HepG2 (cell line): Measurements from ENCODE around the gene ALDH3A2. TPM values are rescaled to one million over a fixed set of nuclear protein-coding genes. Genes with fewer than 3 reads are reported as not detected.

Experiments used
- FOXK1 ChIP-seq: sonication (generic); formaldehyde crosslinking; IDR thresholded peaks from 2 replicates; pipeline ENCODE4 v1.4.0; 2020; ENCODE audit warnings: low read depth, missing genetic modification reagents, borderline replicate concordance
- GTF3A ChIP-seq: sonication (generic); formaldehyde crosslinking; conservative IDR thresholded peaks from 2 replicates; pipeline ENCODE4 v1.4.0; 2020; ENCODE audit warnings: mild to moderate bottlenecking, missing genetic modification reagents
- HNRNPUL1 ChIP-seq: fragments of 200-400 bp; formaldehyde crosslinking; IDR thresholded peaks from 2 replicates; pipeline ENCODE4 v1.6.1; 2017; ENCODE audit warnings: low read depth, mild to moderate bottlenecking, low read length, moderate library complexity
- NFRKB ChIP-seq: fragments of 450-650 bp; IDR thresholded peaks from 2 replicates; pipeline ENCODE4 v1.6.1; 2017
- SETDB1 ChIP-seq: sonication (generic); formaldehyde crosslinking; IDR thresholded peaks from 2 replicates; pipeline ENCODE4 v1.5.1; 2020; ENCODE audit warnings: missing genetic modification reagents, mild to moderate bottlenecking, borderline replicate concordance
- ZBTB33 ChIP-seq: sonication (generic); formaldehyde crosslinking; IDR thresholded peaks from 2 replicates; pipeline ENCODE4 v1.4.0; 2020; ENCODE audit warnings: missing genetic modification reagents
- ZNF207 ChIP-seq: fragments of 450-650 bp; IDR thresholded peaks from 2 replicates; pipeline ENCODE4 v1.6.1; 2016; ENCODE audit warnings: antibody characterized with exemption, borderline replicate concordance
- ZNF251 ChIP-seq: sonication (generic); formaldehyde crosslinking; IDR thresholded peaks from 2 replicates; pipeline ENCODE4 v1.9.0; 2021; ENCODE audit warnings: mild to moderate bottlenecking, missing genetic modification reagents
- ZNF318 ChIP-seq: sonication (generic); formaldehyde crosslinking; IDR thresholded peaks from 2 replicates; pipeline ENCODE4 v1.4.0; 2020; ENCODE audit warnings: mild to moderate bottlenecking, missing genetic modification reagents
- ZNF335 ChIP-seq: sonication (generic); formaldehyde crosslinking; IDR thresholded peaks from 2 replicates; pipeline ENCODE4 v1.4.0; 2020; ENCODE audit warnings: missing genetic modification reagents
- ZNF704 ChIP-seq: sonication (generic); formaldehyde crosslinking; IDR thresholded peaks from 2 replicates; pipeline ENCODE4 v1.8.1; 2023; ENCODE audit warnings: mild to moderate bottlenecking, inconsistent platforms, moderate library complexity, missing genetic modification reagents, borderline replicate concordance
- ZNF720 ChIP-seq: sonication (generic); formaldehyde crosslinking; IDR thresholded peaks from 2 replicates; pipeline ENCODE4 v1.4.0; 2020; ENCODE audit warnings: missing genetic modification reagents
- ZNF749 ChIP-seq: sonication (generic); formaldehyde crosslinking; IDR thresholded peaks from 2 replicates; pipeline ENCODE4 v1.8.0; 2022; ENCODE audit warnings: mild to moderate bottlenecking, missing genetic modification reagents, moderate library complexity, borderline replicate concordance
- polyA plus RNA-seq, 8 experiments: library from polyadenylated mRNA; depleted of rRNA in 3 of 8; stranded (reverse) in 7 of 8; unstranded in 1 of 8; fragments of >200 nt; fragmentation: Illumina TruSeq in 4 of 8; extraction: Trizol in 4 of 8; gene quantifications; 2 replicates each; pipeline versions ENCODE4 v1.2.1 to v1.2.3, GENCODE V29; 2011 to 2016; ENCODE audit warnings: low read depth in 4 of 8, missing spikeins in 1 of 8, mixed read lengths in 1 of 8; ENCODE audit not compliant: insufficient read depth in 1 of 8
- total RNA-seq, 5 experiments: library from RNA; depleted of rRNA; stranded (reverse); fragments of >200 nt; fragmentation: Illumina TruSeq; extraction: Trizol; gene quantifications; 2 replicates each; pipeline ENCODE4 v1.2.3, GENCODE V29; 2016; ENCODE audit warnings: low read depth in 1 of 5
- TF ChIP-seq, protein P1 (sequence below): sonication (generic); formaldehyde crosslinking; IDR thresholded peaks from 2 replicates; pipeline ENCODE4 v1.5.0; 2020; ENCODE audit warnings: mild to moderate bottlenecking, missing genetic modification reagents

ALDH3A2 gene
- total and polyA plus RNA-seq, 2 of the 13 experiments (the other 11 are each of a cell fraction or from before 2014, with no cell fraction given): 80.8 to 180 TPM

DNA sequence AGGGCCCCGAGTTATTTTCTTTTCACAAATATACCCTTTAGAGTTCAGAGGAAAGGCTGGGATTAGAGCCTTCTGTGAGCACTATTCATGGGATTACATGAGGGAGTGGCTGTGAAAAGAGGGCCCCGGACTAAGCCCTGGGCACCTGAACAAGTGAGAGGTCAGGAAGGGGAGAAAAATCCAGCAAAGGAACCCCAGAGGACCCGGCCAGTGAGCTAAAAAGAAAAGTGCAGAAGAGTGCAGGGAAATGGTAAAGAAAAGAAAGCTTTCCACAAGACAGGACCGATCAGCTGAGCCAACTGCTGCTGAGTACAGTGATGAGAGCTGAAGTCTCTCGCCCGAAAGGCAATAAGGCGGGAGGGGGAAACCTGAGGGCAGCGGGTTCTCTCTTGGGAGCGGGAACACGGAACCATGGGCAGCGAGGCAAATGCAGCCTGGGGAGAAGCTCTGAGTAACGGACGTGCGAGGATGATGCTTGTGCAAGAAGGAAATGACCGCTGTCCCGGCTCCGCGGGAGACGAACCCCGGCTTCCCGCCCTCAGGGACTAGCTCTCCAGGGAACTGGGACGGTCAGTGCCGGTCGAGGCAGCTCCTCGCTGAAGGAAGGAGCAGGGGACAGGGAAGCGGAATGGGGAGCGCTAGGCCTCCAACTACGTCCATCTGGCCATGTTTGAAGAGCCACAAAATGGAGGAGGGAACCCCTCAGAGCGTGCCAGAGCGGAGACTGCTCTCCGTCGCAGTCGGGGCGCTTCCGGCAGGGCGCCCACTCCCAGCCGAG is 665 bp upstream of the ALDH3A2 start (continued):
- no peak for TF ChIP-seq ZBTB33 (CRISPR knock-in tag)
- no peak for TF ChIP-seq HNRNPUL1
- no peak for TF ChIP-seq ZNF704 (CRISPR knock-in tag)
- 0 out of 2 replicates have a peak, but pooled peaks have one; percentile 8 for TF ChIP-seq GTF3A (CRISPR knock-in tag)
- TF ChIP-seq FOXK1: no peak
- TF ChIP-seq ZNF720: no peak
- peak; percentile 58; the same call in 1 of the 2 replicates for TF ChIP-seq ZNF251 (CRISPR knock-in tag)
- TF ChIP-seq ZNF207: no peak
- no peak for TF ChIP-seq ZNF749 (CRISPR knock-in tag)
- TF ChIP-seq, protein P1, sequence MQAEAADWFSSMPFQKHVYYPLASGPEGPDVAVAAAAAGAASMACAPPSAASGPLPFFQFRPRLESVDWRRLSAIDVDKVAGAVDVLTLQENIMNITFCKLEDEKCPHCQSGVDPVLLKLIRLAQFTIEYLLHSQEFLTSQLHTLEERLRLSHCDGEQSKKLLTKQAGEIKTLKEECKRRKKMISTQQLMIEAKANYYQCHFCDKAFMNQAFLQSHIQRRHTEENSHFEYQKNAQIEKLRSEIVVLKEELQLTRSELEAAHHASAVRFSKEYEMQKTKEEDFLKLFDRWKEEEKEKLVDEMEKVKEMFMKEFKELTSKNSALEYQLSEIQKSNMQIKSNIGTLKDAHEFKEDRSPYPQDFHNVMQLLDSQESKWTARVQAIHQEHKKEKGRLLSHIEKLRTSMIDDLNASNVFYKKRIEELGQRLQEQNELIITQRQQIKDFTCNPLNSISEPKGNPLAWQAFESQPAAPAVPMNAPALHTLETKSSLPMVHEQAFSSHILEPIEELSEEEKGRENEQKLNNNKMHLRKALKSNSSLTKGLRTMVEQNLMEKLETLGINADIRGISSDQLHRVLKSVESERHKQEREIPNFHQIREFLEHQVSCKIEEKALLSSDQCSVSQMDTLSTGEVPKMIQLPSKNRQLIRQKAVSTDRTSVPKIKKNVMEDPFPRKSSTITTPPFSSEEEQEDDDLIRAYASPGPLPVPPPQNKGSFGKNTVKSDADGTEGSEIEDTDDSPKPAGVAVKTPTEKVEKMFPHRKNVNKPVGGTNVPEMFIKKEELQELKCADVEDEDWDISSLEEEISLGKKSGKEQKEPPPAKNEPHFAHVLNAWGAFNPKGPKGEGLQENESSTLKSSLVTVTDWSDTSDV (CRISPR knock-in tag): 0 out of 2 replicates have a peak, but pooled peaks have one; percentile 11
- no peak for TF ChIP-seq ZNF335 (CRISPR knock-in tag)
- no peak for TF ChIP-seq SETDB1 (CRISPR knock-in tag)
- TF ChIP-seq NFRKB: no peak
- TF ChIP-seq ZNF318 (CRISPR knock-in tag): 0 out of 2 replicates have a peak, but pooled peaks have one; percentile 8
